RKO (cell line): ENCODE results near the gene TADA3.
A peak's percentile ranks its signal among the peaks of the same experiment; 100 is the strongest.

ENCODE experiments used
- DNase-seq: peaks from one replicate; pipeline ENCODE4 v3.0.0-alpha.2; 2016; ENCODE audit warnings: low spot score

Gene TADA3, protein sequence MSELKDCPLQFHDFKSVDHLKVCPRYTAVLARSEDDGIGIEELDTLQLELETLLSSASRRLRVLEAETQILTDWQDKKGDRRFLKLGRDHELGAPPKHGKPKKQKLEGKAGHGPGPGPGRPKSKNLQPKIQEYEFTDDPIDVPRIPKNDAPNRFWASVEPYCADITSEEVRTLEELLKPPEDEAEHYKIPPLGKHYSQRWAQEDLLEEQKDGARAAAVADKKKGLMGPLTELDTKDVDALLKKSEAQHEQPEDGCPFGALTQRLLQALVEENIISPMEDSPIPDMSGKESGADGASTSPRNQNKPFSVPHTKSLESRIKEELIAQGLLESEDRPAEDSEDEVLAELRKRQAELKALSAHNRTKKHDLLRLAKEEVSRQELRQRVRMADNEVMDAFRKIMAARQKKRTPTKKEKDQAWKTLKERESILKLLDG

DNA sequence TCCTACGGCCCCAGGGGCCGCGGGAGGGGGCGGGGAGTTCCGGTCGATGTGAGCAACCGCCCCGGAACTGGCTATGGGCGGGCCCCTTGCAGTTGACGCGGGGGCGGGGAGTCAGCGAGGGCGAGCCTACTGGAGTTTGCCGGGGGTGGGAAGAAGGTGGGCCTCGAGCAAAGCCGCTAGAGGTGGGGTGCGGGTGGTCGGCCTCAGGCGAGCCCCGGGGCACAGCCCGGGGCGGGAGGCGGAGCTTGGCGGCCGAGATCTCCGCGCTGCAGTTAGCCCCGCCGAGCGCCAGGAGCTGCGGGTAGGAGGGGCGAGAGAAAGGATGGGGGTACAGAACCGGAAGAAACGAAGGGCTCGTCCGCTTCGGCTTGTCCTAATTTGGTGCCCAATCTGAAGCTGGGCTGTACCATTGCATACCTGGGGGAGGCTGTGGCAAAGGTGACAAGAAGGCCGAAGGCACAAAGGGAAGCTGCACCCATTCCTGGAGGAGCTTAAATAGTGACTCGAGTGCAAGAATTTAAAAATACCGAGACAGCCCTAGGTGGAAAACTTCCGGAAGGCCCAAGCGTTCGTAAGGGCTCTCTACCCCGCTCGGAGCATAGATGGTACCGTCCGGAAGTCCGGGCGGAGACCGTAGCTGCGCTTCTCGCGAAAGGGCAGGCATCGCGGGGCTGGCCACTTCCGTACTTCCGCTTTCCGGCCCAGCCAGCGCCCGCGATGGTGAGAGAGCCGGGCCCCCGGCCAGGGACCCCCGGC, at the start of gene TADA3, which contains the start of gene ARPC4:
TADA3 (minus strand) TSS at position 69 of the 756 bp plus-strand sequence. CDS start 1,007 bp downstream, outside the sequence.
ARPC4 (plus strand) TSS at position 678 of the 756 bp plus-strand sequence; CDS start at position 718, 40 bp downstream.
- peak; percentile 95 for DNase-seq

DNA sequence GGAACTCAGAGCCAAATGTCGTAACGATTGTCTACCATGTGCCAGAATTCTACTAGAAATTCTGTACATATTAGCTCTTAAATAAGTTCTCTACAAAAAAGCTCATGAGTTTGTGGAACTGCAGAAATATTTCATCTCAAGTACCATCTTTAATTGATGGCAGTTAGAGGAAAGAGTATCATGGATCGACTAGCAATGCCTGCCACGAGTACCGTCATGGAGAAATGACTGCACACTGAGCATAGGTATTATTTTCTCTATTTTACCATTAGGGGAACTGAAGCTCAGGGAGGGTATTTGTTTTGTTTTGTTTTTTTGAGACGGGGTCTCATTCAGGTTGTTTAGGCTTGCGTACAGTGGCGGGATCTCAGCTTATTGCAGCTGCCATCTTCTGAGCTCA, 48.7 kb upstream of the TADA3 start:
- no peak for DNase-seq

DNA sequence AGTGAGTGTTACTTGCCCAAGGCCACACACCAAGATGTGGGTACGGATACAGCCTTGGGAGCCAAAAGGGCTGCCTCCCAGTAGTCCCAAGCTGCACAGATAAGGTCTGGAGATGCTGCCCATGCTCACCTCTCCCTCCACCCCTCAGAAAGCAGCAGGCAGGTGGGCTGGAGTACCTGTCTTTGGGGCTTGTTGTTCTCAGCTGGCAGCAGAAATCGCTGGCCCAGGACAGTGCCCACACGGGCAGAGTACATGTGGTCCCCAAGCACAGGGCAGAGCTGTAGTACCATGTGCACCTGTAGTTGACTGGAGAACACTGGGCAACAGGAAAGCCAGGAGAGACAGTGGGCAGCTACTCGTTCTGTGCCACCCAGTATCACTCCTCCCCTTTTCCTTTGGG, 46.6 kb upstream of the TADA3 start:
- DNase-seq = no peak

DNA sequence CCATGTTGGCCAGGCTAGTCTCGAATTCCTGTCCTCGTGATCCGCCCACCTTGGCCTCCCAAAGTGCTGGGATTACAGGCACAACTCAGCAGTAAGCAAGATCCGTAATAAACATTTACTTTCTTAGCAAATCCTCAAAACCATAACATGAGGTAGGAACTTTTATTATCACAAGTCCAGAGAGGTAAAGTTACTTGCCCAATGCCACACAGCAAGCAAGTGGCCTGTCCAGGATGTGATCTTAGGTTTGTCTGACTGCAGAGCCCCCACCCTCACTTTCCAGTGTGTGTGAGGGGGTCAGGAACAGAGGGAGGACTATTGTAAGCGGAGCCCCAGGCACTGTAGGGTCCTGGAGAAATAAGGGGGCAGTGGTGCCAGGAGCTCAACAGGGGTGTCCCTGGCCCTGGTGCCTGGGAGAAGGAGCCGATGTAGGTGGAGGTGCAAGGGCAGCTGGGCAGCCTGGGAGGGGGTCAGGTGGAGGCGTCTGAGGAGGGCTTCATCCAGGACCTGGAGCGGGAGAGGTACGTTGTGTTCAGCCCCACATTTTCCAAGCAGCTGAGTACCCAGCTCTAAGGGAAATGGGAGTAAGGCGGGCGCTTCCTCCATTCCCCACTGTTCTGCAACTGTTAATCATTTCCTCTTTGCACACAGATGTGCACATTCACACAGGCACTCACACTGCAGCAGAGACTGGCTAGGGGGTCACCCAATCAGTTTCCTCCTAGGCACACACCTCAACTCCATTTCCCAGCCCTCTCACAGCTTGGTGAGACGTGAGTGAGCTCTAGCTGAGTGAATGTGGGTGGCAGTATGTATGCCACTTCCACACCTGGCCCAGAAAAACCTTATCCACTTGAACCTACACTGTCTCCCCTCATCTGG, 45.7 kb upstream of the TADA3 start:
- no peak for DNase-seq

DNA sequence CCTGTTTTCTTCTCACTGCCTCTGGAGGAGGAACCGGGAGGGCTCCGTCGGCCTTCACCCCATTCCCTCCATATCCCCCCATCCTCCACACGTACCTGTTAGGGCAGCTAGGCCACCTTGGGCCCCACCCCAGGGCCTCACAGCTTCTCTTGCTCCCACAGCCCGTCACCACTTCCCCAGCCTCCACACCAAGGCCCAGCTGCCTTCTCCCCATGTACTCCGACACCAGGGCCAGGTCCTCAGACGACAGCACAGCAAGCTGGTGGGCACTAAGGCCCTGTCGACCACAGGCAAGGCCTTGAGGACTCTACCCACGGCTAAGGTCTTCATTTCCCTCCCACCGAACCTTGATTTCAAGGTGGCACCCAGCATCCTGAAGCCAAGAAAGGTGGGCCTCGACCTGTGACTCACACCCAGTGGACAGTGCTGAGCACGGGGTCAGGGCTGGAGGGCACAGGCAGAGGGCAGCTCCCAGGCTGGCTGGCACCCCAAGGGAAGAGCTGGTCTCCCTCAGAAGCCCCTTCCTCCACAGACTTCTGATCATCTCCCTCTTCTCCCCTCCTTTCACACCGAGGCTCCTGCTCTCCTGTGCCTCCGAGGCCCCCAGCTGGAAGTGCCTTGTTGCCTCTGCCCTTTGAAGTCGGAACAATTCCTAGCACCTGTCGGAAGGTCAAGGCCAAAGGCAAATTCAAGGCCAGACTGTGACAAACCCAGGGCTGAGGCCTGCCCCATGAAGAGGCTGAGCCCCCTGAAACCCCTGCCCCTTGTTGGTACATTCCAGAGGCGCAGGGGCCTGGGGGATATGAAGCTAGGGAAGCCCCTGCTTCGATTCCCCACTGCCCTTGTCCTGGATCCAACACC, 42.5 kb upstream of the TADA3 start:
- DNase-seq = no peak

DNA sequence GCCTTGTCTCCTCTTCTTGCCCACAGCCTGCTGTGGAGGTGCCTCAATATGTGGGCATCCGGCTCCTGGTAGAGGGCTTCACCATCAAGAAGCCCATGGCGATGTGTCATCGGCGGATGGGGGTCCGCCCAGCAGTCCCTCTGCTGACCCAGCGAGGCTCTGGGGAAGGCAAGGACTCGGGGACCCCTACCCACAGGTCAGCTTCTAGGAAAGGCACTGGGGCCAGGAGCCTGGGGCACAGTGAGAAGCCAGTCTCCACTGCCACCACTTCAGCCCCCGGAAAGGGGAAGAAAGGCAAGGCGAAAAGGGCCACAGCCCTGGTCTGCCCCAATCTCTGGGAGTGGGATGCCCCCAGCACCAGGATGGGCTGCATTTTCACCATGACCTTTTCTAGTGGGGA, 40.8 kb upstream of the TADA3 start:
- DNase-seq = no peak

DNA sequence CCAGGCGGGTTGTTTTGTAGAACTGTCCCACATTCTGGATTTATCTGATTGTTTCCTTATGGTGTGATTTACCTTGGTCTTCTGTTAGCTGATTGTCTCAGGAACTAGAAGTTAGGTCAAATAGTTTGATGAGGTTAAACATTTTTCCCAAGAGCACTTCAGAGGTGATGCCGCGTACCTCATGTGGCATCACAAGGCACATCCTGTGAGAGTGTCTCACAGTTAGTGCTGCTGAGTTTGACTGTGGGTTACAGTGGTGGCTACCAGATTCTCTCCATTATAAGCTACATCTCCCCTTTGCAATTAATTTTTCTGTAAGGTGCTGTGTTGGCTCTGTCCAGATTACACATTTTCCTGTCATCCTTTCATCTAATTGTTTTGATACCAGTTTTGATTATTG, 39.0 kb upstream of the TADA3 start:
- no peak for DNase-seq

DNA sequence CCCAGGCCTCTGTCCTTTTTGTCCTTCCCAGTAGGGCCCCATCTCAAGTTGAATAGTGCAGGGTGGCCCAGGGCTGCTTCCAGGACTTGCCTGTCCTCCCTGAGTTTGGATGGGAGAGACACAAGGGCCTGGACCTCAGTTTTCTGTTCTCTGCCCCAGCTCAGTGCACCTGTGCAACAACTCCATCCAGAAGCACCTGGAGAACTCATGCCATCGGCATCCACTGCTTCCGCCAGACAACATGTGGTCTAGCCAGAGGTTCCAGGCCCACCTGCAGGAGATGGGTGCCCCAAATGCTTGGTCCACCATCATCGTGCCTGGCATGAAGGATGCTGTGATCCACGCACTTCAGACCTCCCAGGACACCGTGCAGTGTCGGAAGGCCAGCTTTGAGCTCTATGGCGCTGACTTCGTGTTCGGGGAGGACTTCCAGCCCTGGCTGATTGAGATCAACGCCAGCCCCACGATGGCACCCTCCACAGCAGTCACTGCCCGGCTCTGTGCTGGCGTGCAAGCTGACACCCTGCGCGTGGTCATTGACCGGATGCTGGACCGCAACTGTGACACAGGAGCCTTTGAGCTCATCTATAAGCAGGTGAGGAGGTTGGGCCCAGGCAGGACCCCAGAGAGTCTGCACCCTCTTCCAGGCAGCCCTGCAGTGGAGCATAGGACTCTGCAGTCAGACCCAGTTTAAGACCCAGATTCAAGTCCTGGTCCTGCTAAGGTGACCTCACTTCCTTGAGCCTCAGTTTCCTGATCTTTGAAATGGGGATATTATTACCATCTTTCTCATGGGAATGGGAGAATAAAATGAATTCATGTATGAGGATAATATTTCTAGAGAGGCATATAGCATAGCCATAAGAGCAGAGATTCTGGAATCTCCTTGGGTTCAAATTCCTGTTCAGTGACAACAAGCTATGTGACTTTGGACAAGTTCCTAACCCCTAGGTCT, 36.8 kb upstream of the TADA3 start:
- no peak for DNase-seq

DNA sequence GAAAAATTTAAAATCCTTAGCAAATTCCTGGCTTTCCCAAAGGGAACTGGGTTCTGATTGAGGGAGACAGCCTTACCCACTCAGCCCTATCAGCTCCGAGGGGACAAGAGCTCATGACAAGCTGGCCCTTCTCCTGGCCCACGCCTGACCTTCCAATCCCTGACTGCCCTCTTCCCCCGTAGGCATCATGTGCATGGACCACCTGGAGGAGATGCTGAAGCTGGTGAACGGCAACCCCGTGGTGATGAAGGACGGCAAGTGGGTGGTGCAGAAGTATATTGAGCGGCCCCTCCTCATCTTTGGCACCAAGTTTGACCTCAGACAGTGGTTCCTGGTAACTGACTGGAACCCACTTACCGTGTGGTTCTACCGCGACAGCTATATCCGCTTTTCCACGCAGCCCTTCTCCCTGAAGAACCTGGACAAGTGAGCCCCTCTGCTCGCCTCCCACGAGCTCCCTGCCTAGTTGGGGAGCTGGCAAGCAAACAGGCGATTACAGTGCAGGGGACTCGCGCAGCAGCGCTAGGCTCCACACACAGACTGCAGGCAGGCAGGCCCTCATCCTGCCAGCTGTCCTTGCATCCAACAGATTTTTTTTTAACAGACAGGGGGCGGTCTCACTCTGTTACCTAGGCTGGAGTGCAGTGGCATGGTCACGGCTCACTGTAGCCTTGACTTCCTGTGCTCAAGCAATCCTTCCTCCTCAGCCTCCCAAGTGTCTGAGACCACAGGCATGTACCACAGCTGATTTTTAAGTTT, 34.7 kb upstream of the TADA3 start:
- DNase-seq = no peak

DNA sequence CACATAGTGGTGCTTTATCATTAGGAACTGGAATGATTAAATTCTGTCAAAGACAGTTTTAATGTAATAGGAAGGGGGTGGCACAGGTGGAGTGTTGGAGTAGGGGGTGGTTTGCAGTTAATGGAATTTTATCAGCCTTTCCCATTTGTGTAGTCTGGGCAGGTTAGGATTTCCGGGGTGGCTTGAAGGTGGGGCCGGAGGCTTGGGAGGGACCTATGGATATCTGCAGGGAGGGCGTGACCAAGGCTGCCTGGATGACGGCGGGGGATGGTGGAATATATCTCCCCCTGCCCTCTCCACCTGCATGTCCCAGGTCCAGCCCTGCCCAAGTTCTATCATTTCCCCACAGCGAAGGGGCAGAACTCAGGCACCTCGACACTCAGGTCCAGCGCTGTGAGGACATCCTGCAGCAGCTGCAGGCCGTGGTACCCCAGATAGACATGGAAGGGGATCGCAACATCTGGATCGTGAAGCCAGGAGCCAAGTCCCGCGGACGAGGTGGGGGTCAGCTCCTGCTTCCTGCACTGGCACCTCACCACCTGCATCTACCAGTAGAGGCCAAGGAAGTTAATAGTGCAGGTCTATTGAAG, 33.3 kb upstream of the TADA3 start:
- DNase-seq = no peak

DNA sequence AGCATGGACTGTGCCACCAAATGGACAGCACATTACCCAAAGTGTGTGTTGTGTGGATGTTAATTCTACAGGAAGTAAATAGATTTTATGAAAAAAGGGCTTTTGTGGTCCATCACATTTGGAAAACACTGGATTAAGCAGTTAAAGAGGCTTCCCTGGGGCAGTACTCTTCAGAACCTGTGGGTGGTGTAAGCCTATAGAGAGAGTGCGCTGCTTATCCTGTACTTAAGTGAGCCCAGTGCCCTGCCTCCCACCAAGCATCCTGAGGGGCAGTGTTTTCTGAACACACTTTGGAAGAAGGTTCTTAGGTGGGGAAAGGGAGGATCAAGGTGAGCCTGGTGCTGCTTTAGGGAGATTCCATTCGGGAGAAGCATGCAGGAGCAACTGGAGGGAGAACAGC, 28.7 kb upstream of the TADA3 start:
- DNase-seq = peak; percentile 55

DNA sequence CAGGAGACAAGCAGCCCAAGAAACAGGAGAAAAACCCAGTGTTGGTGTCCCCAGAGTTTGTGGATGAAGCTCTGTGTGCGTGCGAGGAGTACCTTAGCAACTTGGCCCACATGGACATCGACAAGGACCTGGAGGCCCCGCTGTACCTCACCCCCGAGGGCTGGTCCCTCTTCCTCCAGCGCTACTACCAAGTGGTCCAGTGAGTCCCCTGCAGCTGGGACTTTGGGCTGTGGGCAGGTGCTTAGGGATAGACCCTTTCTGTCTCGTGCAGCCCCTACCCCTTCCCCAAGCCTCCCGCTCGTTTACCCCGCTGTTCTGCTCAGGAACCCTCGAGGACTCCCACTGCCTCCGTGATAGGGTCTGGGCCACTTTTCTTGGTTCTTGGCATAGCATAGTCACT, 28.3 kb upstream of the TADA3 start:
- DNase-seq = no peak

DNA sequence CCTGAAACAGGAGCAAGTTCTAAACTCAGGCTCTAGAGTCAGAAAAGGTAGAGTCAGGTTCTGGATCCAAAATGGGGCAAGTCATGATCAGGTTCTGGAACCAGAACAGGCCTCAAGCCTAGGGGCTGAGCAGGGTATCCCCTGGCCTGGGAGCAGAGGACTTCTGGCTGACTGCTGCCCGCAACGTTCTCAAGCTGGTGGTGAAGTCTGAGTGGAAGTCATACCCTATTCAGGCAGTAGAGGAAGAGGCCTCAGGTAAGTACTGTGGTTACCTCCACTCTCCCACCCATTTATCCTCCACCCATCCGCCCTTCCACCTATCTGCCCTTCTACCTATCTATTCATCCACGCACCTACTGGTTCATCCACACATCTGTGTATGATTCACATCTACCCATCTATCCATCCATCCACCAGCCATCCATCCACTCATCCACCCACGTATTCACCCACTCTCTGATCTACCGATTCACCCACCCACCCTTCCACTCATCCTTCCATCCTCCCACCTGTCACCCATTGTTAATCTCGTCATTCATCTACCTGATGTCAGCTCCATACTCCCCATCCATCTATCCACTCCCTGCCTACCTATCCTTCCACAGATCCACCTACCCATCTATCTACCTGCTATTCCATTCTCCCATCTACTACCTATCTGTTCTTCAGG, 26.5 kb upstream of the TADA3 start:
- DNase-seq = no peak

DNA sequence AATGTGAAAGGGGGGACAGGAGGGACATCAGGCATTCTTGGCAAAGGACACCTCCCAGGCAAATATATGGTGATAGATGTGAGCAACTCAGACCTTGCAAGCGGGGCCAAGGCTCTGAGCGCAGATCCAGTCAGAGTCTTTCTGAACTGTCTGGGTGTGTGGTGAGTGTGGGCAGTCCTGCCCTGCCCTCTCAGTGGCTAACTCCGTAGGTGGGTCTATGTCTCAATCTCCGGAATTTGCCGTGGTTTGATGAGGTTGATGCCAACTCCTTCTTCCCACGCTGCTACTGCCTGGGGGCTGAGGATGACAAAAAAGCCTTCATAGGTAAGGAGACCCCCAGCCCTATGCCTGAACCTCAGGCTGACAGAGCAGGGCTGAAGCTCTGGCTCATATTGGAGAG, 25.2 kb upstream of the TADA3 start:
- DNase-seq = no peak

DNA sequence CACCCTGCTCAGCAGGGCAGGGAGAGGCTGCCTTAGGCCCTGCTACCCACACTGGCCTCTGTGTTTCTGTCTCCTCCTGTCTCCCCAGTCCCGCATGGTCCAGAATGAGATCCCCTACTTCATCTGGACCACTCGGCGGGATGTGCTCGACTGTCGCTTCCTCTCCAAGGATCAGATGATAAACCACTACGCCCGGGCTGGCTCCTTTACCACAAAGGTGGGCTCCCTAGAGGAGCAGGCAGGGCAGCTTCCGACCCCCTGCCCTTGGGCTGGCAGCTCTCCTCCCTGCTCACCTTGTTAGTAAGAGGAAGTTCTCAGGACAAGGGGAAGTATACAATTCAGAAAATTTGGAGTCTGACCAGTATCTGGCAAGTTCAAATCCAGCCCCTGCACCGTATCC, 23.7 kb upstream of the TADA3 start:
- no peak for DNase-seq

DNA sequence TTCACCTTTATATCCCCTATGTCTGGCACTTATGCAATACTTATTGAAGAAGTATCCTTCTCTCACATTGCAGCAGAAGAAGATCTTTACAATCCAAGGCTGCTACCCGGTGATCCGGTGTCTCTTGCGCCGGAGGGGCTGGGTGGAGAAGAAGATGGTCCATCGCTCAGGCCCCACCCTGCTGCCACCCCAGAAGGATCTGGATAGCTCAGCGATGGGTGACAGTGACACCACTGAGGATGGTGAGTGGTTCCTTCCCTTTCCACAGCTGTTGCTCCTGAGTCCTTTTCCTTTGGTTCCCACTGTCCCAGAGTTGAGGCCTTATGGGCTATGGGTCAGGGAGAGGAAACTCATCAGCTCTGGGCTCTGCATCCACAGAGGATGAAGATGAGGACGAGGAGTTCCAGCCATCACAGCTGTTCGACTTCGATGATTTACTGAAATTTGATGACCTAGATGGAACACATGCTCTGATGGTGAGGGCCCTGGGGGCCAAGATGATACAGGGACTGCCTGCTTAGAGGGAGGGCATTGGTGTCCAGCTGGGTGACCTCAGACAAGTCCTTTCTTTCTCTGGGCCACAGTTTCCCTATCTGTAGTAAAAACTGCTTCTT, 20.7 kb upstream of the TADA3 start:
- no peak for DNase-seq

DNA sequence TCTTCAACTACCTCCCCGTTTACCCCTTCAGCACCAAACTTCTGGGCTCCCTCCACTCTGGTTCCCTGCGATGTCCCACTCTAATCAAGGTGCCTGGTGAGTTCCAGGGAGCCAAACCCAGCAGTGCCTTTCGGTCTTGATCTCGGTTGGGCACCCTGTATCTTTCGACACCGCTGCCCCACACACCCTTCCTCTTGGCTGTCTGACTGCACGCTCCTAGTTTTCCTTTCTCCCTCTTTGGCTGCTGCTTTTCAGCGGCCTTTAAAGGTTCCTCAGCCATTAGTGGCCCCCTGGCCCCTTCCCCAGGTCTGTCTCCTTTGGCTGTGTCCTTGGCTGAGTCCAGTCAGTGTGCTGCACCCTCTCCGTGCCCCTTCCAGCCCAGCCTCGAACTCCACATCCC, 18.6 kb upstream of the TADA3 start:
- no peak for DNase-seq

DNA sequence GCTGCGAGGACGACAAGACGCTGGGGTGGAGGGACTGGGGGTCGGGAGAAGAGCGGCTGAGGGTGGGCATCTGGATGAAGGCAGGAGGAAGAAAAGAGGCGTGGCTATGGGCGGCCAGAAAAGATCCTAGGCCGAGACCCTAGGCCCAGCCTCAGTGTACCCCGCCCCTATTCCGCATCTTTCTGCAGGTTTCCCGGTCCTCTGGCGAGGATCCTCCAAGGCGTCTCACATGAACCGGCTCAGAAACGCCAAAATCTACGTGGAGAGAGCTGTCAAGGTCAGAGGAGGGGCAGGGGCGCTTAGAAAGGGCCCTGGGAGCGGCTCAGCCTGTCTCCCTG, 18.1 kb upstream of the TADA3 start:
- no peak for DNase-seq
